Omental fat pad (tissue), 4 donors: ENCODE measurements around the gene PDLIM5. TPM values are rescaled to one million over a fixed set of nuclear protein-coding genes. Genes with fewer than 3 reads are reported as not detected.
A peak's percentile ranks its signal among the peaks of the same experiment; 100 is the strongest.

Experiments
- ATAC-seq: fragments of 150-250 bp; one replicate; pipeline ENCODE4 v1.9.1; 2016; ENCODE audit warnings: mild to moderate bottlenecking, moderate library complexity; ENCODE audit not compliant: low FRiP score
- DNase-seq: peaks from one replicate; pipeline ENCODE4 v3.0.0-alpha.2; 2019; ENCODE audit warnings: low spot score
- CTCF ChIP-seq, 3 donors: fragments of 450-650 bp; IDR thresholded peaks; one replicate each; pipeline ENCODE4 v1.5.1; 2016 to 2017; ENCODE audit warnings: antibody characterized with exemption in 3 of 3, mild to moderate bottlenecking in 3 of 3, moderate library complexity in 2 of 3
- total RNA-seq, 4 donors: library from RNA; depleted of rRNA; stranded (reverse); fragments of >200 nt; gene quantifications; one replicate each; pipeline ENCODE4 v1.1.0, GENCODE V29; 2016

Gene PDLIM5
- total RNA-seq, 4 donors from 2014 or later, result 119 to 168 (median 146) TPM

GRCh38 chr4:94595013-94595412 lies 143.3 kb downstream of the PDLIM5 start:
- DNase-seq (no peak), ATAC-seq (peak; percentile 24)
- no peak for TF ChIP-seq CTCF (IDR thresholded peaks at IDR 0.05)

GRCh38 chr4:94595880-94596483 lies 144.2 kb downstream of the PDLIM5 start:
- peak; percentile 17 for ATAC-seq
- no peak for TF ChIP-seq CTCF (IDR thresholded peaks at IDR 0.05)
- no peak for DNase-seq

GRCh38 chr4:94598758-94599157 lies 147.0 kb downstream of the PDLIM5 start:
- DNase-seq, result no peak
- ATAC-seq, result no peak
- no peak for TF ChIP-seq CTCF (IDR thresholded peaks at IDR 0.05)

DNA sequence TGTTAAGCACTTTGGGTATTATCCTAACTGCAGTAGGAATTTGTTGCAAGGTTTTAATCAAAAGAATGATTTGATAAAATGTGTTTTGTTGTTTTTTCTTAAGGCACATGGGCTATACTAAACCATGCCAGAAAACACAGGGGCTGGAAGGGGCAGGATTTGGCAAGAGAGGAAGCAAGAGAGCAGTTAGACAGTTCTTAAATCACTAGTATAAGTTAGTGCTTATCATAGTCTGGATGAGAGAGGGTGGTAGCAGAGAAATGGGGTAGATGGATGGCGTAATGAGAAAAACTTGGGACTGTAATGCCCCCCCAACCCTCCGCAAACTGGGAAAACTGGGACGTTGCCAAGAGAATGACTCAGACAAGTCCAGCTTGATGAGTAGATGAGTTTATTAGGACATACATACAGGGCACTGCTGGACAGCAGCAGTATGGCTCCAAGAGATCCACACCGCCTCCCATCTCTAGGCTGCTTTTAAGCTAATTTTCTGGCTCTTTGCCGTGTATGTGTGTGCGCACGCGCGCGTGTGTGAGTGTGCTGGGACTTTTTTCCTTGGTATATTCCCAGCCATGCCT lies 151.5 kb downstream of the PDLIM5 start:
- DNase-seq (no peak), ATAC-seq (peak; percentile 72)
- no peak for TF ChIP-seq CTCF (IDR thresholded peaks at IDR 0.05)

DNA sequence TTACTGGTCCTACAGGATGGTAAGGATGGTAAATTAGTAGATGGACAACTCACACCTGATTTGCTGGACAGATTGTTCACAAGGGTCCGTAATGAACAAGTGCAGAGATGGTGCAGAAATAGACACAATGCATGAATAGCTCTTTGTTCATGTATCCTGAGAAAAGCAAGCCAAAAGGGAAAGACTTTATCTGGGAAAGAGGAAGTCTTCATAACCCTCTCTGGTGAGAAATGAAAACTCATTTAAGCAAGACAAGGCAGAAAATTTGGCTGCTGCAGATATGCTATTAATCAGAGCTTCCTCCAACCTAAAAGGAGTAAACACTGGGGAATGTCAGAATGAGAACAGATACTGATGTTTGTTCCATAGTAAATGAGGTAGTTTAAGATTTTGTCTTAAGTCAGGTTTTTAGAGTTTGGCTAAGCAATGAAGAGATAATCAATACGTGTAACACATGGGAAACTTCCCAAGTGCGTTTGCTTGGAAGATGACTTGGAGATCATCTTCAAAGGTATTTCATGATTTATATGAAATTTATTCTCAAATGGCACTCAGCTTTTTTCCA lies 153.6 kb downstream of the PDLIM5 start:
- no peak for TF ChIP-seq CTCF (IDR thresholded peaks at IDR 0.05)
- DNase-seq (no peak), ATAC-seq (peak; percentile 46)

- ATAC-seq (no peak), DNase-seq (no peak)
- no peak for TF ChIP-seq CTCF (IDR thresholded peaks at IDR 0.05)
Measured at GRCh38 chr4:94610145-94610544, 158.4 kb downstream of the PDLIM5 start.

GRCh38 chr4:94613248-94613647 lies 161.5 kb downstream of the PDLIM5 start:
- no peak for DNase-seq
- no peak for TF ChIP-seq CTCF (IDR thresholded peaks at IDR 0.05)
- ATAC-seq, result no peak
